ENCODE measurements around the gene SLC9A9.

Gene SLC9A9
- long read RNA-seq, partial matches to known transcripts = 0 of 1 reads
- long read RNA-seq, other reads (novel, unspliced or antisense) = 1 of 1 reads

DNA sequence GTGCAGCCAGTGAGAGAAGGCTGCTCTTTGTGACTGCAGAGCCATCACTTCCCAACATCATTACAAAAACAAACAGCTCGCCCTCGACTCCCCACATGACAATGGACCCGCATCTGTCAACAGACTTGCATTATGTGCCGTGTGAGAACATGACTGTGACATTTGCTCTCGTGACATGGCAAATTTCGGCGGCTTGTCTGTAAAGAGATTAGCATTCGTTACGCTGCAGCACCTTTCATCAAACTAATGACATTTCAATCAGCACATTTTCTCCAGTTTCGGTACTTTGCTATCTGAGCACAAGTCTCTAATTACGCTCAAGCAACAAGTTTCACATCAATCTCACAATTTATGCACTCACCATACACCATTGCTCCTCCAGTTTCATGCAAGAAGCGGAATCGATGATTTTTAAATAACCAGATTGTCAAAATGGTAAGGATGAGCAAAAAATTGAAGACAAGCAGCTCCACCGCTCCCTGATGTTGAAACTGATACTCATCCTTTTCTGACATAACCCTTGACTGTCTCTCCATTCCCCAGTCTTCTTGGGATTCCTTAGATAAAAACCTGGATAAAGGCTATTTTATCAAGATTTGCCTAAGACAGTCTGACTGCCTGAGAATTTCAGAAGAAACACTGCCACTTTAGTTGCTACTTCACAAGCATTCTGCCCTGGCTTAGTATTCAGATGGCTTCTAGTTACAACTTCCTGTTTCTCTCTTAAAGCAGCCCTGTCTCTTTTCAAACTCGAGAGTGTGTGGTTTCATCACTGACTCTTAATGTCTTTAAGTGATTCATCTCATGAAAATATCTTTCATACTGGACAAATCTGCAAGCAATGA, at the start of gene SLC9A9:
TSS of gene SLC9A9 (minus strand) at position 682 of the 845 bp plus-strand sequence. CDS start at position 536, 146 bp downstream.
- peaks cover 6% of the 10 kb centered on the region for H3K27me3 ChIP-seq (ENCODE audit: insufficient read depth, poor library complexity, severe bottlenecking)
- TF ChIP-seq POLR2AphosphoS5 (IDR thresholded peaks at IDR 0.05; ENCODE audit: low read depth) (no peak), SPI1 (IDR thresholded peaks at IDR 0.05; ENCODE audit: borderline replicate concordance, low read depth) (0 out of 2 replicates have a peak, but pooled peaks have one; percentile 4)
- peak within 1 kb of the TSS; percentile 35 for H3K4me3 ChIP-seq (replicated peaks; ENCODE audit: insufficient read depth, low read length)
- H3K27ac ChIP-seq (replicated peaks) = no peak within 1 kb of the TSS
- DNase-seq (ENCODE audit: low read depth in 1 of 2, low spot score in 1 of 2) = no peak

DNA sequence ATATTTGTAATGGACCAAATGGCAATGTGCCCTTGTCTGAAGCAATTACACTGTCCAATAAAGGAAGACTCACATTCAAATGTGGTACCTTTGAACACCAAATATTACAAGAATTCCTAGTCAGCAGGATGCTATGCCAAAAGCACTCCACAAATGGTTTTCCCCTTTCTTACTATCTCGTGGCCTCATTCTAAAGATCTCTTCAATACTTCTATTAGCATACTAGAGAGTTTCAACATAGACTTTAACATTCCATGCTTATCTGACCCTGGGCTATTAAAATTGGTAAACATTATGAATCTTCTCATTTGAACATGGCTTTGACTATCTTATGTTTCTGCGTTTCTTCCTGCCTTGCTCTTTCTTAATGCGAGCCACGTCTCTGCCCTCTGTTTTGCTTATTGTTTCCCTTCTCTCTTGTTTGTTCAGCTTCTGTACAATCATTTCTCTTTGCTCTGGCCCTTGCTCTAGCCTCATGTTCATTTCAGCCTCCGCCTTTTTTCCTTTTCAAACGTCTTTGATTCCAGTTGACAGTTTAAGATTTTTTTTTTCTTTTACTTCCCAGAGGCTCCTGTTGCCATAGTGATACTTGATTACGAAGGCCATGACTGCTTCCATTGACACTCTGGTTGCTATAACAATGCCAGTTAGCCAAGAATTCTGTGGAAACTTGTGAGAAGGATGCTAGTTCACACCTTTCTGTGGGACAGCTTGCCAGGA, 49.5 kb upstream of the SLC9A9 start:
- Histone ChIP-seq H3K4me3 (replicated peaks; ENCODE audit: insufficient read depth, low read length) (no peak overlapping the region), H3K27me3 (ENCODE audit: insufficient read depth, poor library complexity, severe bottlenecking) (no peaks in the 10 kb centered on the region), H3K27ac (replicated peaks) (no peak overlapping the region)
- TF ChIP-seq SPI1 (IDR thresholded peaks at IDR 0.05; ENCODE audit: borderline replicate concordance, low read depth) (no peak), GABPA (IDR thresholded peaks at IDR 0.05; ENCODE audit: low read depth) (no peak), POLR2AphosphoS5 (IDR thresholded peaks at IDR 0.05; ENCODE audit: low read depth) (no peak)
- TF ChIP-seq, protein P1, sequence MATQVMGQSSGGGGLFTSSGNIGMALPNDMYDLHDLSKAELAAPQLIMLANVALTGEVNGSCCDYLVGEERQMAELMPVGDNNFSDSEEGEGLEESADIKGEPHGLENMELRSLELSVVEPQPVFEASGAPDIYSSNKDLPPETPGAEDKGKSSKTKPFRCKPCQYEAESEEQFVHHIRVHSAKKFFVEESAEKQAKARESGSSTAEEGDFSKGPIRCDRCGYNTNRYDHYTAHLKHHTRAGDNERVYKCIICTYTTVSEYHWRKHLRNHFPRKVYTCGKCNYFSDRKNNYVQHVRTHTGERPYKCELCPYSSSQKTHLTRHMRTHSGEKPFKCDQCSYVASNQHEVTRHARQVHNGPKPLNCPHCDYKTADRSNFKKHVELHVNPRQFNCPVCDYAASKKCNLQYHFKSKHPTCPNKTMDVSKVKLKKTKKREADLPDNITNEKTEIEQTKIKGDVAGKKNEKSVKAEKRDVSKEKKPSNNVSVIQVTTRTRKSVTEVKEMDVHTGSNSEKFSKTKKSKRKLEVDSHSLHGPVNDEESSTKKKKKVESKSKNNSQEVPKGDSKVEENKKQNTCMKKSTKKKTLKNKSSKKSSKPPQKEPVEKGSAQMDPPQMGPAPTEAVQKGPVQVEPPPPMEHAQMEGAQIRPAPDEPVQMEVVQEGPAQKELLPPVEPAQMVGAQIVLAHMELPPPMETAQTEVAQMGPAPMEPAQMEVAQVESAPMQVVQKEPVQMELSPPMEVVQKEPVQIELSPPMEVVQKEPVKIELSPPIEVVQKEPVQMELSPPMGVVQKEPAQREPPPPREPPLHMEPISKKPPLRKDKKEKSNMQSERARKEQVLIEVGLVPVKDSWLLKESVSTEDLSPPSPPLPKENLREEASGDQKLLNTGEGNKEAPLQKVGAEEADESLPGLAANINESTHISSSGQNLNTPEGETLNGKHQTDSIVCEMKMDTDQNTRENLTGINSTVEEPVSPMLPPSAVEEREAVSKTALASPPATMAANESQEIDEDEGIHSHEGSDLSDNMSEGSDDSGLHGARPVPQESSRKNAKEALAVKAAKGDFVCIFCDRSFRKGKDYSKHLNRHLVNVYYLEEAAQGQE (IDR thresholded peaks at IDR 0.05; ENCODE audit: insufficient replicate concordance, low read depth) = no peak
- TF ChIP-seq, protein P2, sequence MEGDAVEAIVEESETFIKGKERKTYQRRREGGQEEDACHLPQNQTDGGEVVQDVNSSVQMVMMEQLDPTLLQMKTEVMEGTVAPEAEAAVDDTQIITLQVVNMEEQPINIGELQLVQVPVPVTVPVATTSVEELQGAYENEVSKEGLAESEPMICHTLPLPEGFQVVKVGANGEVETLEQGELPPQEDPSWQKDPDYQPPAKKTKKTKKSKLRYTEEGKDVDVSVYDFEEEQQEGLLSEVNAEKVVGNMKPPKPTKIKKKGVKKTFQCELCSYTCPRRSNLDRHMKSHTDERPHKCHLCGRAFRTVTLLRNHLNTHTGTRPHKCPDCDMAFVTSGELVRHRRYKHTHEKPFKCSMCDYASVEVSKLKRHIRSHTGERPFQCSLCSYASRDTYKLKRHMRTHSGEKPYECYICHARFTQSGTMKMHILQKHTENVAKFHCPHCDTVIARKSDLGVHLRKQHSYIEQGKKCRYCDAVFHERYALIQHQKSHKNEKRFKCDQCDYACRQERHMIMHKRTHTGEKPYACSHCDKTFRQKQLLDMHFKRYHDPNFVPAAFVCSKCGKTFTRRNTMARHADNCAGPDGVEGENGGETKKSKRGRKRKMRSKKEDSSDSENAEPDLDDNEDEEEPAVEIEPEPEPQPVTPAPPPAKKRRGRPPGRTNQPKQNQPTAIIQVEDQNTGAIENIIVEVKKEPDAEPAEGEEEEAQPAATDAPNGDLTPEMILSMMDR (IDR thresholded peaks at IDR 0.05; ENCODE audit: insufficient read depth, low read length) = no peak
- DNase-seq (ENCODE audit: low read depth in 1 of 2, low spot score in 1 of 2) = no peak

DNA sequence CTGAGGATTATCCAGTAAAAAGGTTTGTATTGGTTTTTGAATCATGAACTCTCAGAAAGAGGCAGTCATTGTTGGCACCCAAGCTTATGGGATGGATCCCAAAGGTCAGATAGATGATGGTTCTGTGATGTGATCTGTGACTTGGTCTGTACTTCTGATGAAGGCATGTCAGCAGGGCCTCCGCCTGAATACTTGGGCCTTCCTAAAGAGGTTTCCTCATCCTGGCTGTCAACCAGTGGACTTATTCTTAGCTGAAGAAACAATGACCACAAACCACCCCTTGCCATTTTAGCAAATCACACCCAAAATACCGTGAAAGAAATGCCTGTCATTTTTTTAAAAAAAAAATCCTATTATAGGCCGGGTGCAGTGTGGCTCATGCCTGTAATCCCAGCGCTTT, 48.2 kb upstream of the SLC9A9 start:
- DNase-seq (ENCODE audit: low read depth in 1 of 2, low spot score in 1 of 2) = no peak
- H3K27me3 ChIP-seq (ENCODE audit: insufficient read depth, poor library complexity, severe bottlenecking) = no peaks in the 10 kb centered on the region
- TF ChIP-seq, protein P2 (IDR thresholded peaks at IDR 0.05; ENCODE audit: insufficient read depth, low read length) = no peak
- TF ChIP-seq, protein P1 (IDR thresholded peaks at IDR 0.05; ENCODE audit: insufficient replicate concordance, low read depth) = no peak
- TF ChIP-seq SPI1 (IDR thresholded peaks at IDR 0.05; ENCODE audit: borderline replicate concordance, low read depth) (no peak), POLR2AphosphoS5 (IDR thresholded peaks at IDR 0.05; ENCODE audit: low read depth) (no peak), GABPA (IDR thresholded peaks at IDR 0.05; ENCODE audit: low read depth) (no peak)
- no peak overlapping the region for H3K27ac ChIP-seq (replicated peaks)
- no peak overlapping the region for H3K4me3 ChIP-seq (replicated peaks; ENCODE audit: insufficient read depth, low read length)

DNA sequence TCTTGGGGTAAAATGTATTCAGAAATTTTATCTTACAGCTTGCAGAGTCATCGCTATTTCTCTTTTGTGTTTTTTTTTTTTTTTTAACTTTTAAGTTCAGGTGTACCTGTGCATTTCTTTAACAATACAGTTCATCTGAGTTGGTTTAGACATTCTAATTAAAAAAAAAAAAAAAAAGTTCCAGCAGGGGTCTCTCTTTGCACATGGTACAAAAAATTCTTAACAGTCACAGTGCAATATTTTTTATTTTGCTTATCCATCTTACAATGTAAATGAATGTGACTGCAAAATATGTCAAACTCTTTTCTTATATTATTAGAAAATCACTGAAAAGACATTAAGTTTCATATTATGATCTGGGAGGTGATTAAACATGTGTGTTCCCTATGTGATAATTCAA, 47.5 kb upstream of the SLC9A9 start:
- TF ChIP-seq SPI1 (IDR thresholded peaks at IDR 0.05; ENCODE audit: borderline replicate concordance, low read depth) (no peak), GABPA (IDR thresholded peaks at IDR 0.05; ENCODE audit: low read depth) (no peak), POLR2AphosphoS5 (IDR thresholded peaks at IDR 0.05; ENCODE audit: low read depth) (no peak)
- TF ChIP-seq, protein P2 (IDR thresholded peaks at IDR 0.05; ENCODE audit: insufficient read depth, low read length) = no peak
- TF ChIP-seq, protein P1 (IDR thresholded peaks at IDR 0.05; ENCODE audit: insufficient replicate concordance, low read depth) = no peak
- DNase-seq (ENCODE audit: low read depth in 1 of 2, low spot score in 1 of 2) = no peak
- Histone ChIP-seq H3K27me3 (ENCODE audit: insufficient read depth, poor library complexity, severe bottlenecking) (no peaks in the 10 kb centered on the region), H3K4me3 (replicated peaks; ENCODE audit: insufficient read depth, low read length) (no peak overlapping the region), H3K27ac (replicated peaks) (no peak overlapping the region)

Data from HL-60 (cell line).